ENCODE data around the gene AHRR.

DNA sequence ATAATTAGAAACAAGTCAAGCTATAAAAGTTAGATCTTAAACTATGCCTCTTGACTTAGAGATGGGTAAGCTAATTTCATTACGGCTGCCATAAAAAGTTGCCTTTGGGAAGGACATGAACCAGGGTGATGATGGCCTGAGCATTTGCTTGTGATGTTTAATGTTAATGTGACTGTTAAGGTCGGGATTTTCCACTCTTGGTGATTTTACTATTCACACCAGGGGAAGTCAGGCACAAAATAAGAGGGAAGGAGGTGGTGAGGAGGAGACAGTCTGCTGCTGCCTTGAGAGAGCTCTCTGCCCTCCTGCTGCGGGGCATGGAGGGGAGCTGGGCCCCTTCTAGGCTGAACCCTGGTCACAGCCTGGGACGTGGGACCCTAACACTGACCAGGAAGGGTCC lies 34.4 kb downstream of the AHRR start:
- TF ChIP-seq RBM34 (IDR thresholded peaks at IDR 0.05; ENCODE audit: borderline replicate concordance, insufficient read depth, low read length) (no peak), TEAD1 (CRISPR knock-in tag; IDR thresholded peaks at IDR 0.05) (no peak), NCOA4 (IDR thresholded peaks at IDR 0.05; ENCODE audit: partially characterized antibody) (no peak)
